Skeletal muscle cell (primary cell): ENCODE results near the gene ZMYM5.
A peak's percentile ranks its signal among the peaks of the same experiment; 100 is the strongest.
"Not testable (repeated sequence)": the region's sequence is repeated elsewhere in the genome, so short reads cannot be mapped to it uniquely, and the experiment has no call there.

Source experiments
- DNase-seq: peaks from one replicate; pipeline ENCODE4 v3.0.0-alpha.2; 2010; ENCODE audit warnings: low read depth
- H3K4me3 ChIP-seq: 2 replicates; pipeline ENCODE4 v1.5.1; 2011; ENCODE audit warnings: low read depth, mild to moderate bottlenecking, control low read depth, low read length, moderate library complexity

The ZMYM5 gene

GRCh38 chr13:19836472-19836871 is 27.0 kb downstream of the ZMYM5 start:
- no peak overlapping the region for H3K4me3 ChIP-seq
- DNase-seq, result no peak

- H3K4me3 ChIP-seq, result no peak overlapping the region
- DNase-seq, result no peak
Observed at GRCh38 chr13:19834704-19835103, 28.7 kb downstream of the ZMYM5 start.

- H3K4me3 ChIP-seq, result no peak overlapping the region
- DNase-seq, result no peak
Observed at GRCh38 chr13:19822673-19823072, 40.8 kb downstream of the ZMYM5 start.

GRCh38 chr13:19818223-19818842 is 45.1 kb downstream of the ZMYM5 start:
- DNase-seq, result no peak
- H3K4me3 ChIP-seq, result no peak overlapping the region

GRCh38 chr13:19817510-19818158 is 45.8 kb downstream of the ZMYM5 start:
- H3K4me3 ChIP-seq, result no peak overlapping the region
- DNase-seq, result no peak

GRCh38 chr13:19817106-19817505 is 46.3 kb downstream of the ZMYM5 start:
- no peak overlapping the region for H3K4me3 ChIP-seq
- no peak for DNase-seq

GRCh38 chr13:19815842-19816241 is 47.6 kb downstream of the ZMYM5 start:
- not testable (repeated sequence) for DNase-seq, H3K4me3 ChIP-seq

GRCh38 chr13:19810996-19811881 is 52.2 kb downstream of the ZMYM5 start:
- DNase-seq, result no peak

GRCh38 chr13:19810151-19810550 is 53.3 kb downstream of the ZMYM5 start:
- H3K4me3 ChIP-seq, result no peak overlapping the region
- DNase-seq, result no peak

More at GRCh38 chr13:19810996-19811881, 52.2 kb downstream of the ZMYM5 start:
- no peak overlapping the region for H3K4me3 ChIP-seq

- no peak overlapping the region for H3K4me3 ChIP-seq
- no peak for DNase-seq
Observed at GRCh38 chr13:19805765-19806164, 57.7 kb downstream of the ZMYM5 start.

GRCh38 chr13:19795956-19796355 is 67.5 kb downstream of the ZMYM5 start:
- no peak overlapping the region for H3K4me3 ChIP-seq
- DNase-seq, result no peak

GRCh38 chr13:19794631-19795030 is 68.8 kb downstream of the ZMYM5 start:
- no peak for DNase-seq
- H3K4me3 ChIP-seq, result no peak overlapping the region

- DNase-seq, result no peak
- H3K4me3 ChIP-seq, result no peak overlapping the region
Observed at GRCh38 chr13:19791953-19792537, 71.4 kb downstream of the ZMYM5 start.

- H3K4me3 ChIP-seq, result peak within 1 kb of the TSS; percentile 91
- DNase-seq, result peak; percentile 78
Observed at GRCh38 chr13:19782727-19783682, 80.4 kb downstream of the ZMYM5 start, which contains the start of gene PSPC1. Gene PSPC1, minus strand, starts transcription at chr13:19782945. Its CDS starts 188 bp downstream, at chr13:19782757.

GRCh38 chr13:19782049-19782726 is 81.3 kb downstream of the ZMYM5 start:
- DNase-seq, result peak; percentile 14
- H3K4me3 ChIP-seq, result peak overlapping the region; percentile 91

- DNase-seq, result no peak
- H3K4me3 ChIP-seq, result peak overlapping the region; percentile 91
Observed at GRCh38 chr13:19781526-19781925, 81.9 kb downstream of the ZMYM5 start.

- DNase-seq, result not testable (repeated sequence)
- peak overlapping the region; percentile 91 for H3K4me3 ChIP-seq
Observed at GRCh38 chr13:19780753-19781418, 82.6 kb downstream of the ZMYM5 start.
